WTC11 (cell line): ENCODE measurements around the gene WDR90. TPM values are rescaled to one million over a fixed set of nuclear protein-coding genes. Genes with fewer than 3 reads are reported as not detected.

Experiments
- ATAC-seq: fragments of 200-7000 bp; cut with Tn5 transposase; 2 replicates; pipeline ENCODE4 v1.10.0; 2021; ENCODE audit warnings: mild to moderate bottlenecking, moderate library complexity
- CTCF ChIA-PET: fragments of 300-600 bp; sonication (Branson Sonifier 250); formaldehyde crosslinking; loops from one replicate; lab custom pipeline; 2021; ENCODE audit warnings: antibody characterized with exemption; lab: Charles Lee
- POLR2A ChIA-PET: fragments of 350-600 bp; sonication (Branson Sonifier 250); formaldehyde crosslinking; loops from one replicate; lab custom pipeline; 2021; ENCODE audit warnings: antibody characterized with exemption; lab: Charles Lee
- DNase-seq: peaks from one replicate; pipeline ENCODE4 v3.0.0; 2021; ENCODE audit warnings: low spot score
- H3K27ac Mint-ChIP-seq: 2 replicates; pipeline ENCODE4 v1.8.0; 2021; ENCODE audit warnings: mixed read lengths
- H3K27me3 Mint-ChIP-seq: 2 replicates; pipeline ENCODE4 v1.8.0; 2021; ENCODE audit warnings: low read depth, mild to moderate bottlenecking, moderate library complexity, mixed read lengths
- H3K36me3 Mint-ChIP-seq: 2 replicates; pipeline ENCODE4 v1.8.0; 2021; ENCODE audit warnings: mixed read lengths
- H3K4me1 Mint-ChIP-seq: 2 replicates; pipeline ENCODE4 v1.8.0; 2022; ENCODE audit warnings: mixed read lengths
- H3K4me3 Mint-ChIP-seq: 2 replicates; pipeline ENCODE4 v1.8.0; 2021; ENCODE audit warnings: mild to moderate bottlenecking, moderate library complexity, mixed read lengths
- H3K9me3 Mint-ChIP-seq: 2 replicates; pipeline ENCODE4 v1.8.0; 2021; ENCODE audit warnings: mixed read lengths
- AR ChIP-seq: fragments of 250-450 bp; sonication (Bioruptor Pico); IDR thresholded peaks from 2 replicates; pipeline ENCODE4 v1.9.0; 2021; ENCODE audit warnings: mild to moderate bottlenecking
- ATF3 ChIP-seq: sonication (generic); formaldehyde crosslinking; conservative IDR thresholded peaks from 2 replicates; pipeline ENCODE4 v1.8.1; 2022; ENCODE audit warnings: mild to moderate bottlenecking, missing genetic modification reagents
- CREB1 ChIP-seq: sonication (generic); formaldehyde crosslinking; IDR thresholded peaks from 2 replicates; pipeline ENCODE4 v1.8.0; 2023; ENCODE audit warnings: mild to moderate bottlenecking, missing genetic modification reagents
- CTCF ChIP-seq: fragments of 200-600 bp; IDR thresholded peaks from 2 replicates; pipeline ENCODE4 v1.8.0; 2022; ENCODE audit warnings: antibody characterized with exemption
- E2F1 ChIP-seq: sonication (generic); formaldehyde crosslinking; IDR thresholded peaks from 2 replicates; pipeline ENCODE4 v1.8.0; 2022; ENCODE audit warnings: mild to moderate bottlenecking, missing genetic modification reagents
- E2F5 ChIP-seq: sonication (generic); formaldehyde crosslinking; IDR thresholded peaks from 2 replicates; pipeline ENCODE4 v1.8.1; 2022; ENCODE audit warnings: mild to moderate bottlenecking, moderate library complexity, missing genetic modification reagents
- ELF4 ChIP-seq: sonication (generic); formaldehyde crosslinking; IDR thresholded peaks from 2 replicates; pipeline ENCODE4 v1.8.1; 2022; ENCODE audit warnings: low read depth, mild to moderate bottlenecking, moderate library complexity, missing genetic modification reagents
- FOXK1 ChIP-seq: sonication (generic); formaldehyde crosslinking; IDR thresholded peaks from 2 replicates; pipeline ENCODE4 v1.8.0; 2022; ENCODE audit warnings: mild to moderate bottlenecking, moderate library complexity, missing genetic modification reagents
- FOXP1 ChIP-seq: sonication (generic); formaldehyde crosslinking; IDR thresholded peaks from 2 replicates; pipeline ENCODE4 v1.8.0; 2022; ENCODE audit warnings: missing genetic modification reagents, mild to moderate bottlenecking, moderate library complexity, borderline replicate concordance
- GRHL2 ChIP-seq: fragments of 250-450 bp; sonication (Bioruptor Pico); IDR thresholded peaks from 2 replicates; pipeline ENCODE4 v1.8.0; 2022; ENCODE audit warnings: mild to moderate bottlenecking, moderate library complexity; ENCODE audit not compliant: insufficient replicate concordance, severe bottlenecking
- JUN ChIP-seq: sonication (generic); formaldehyde crosslinking; IDR thresholded peaks from 2 replicates; pipeline ENCODE4 v1.8.0; 2023; ENCODE audit warnings: mild to moderate bottlenecking, missing genetic modification reagents
- MXD4 ChIP-seq: fragments of 250-450 bp; sonication (Bioruptor Pico); IDR thresholded peaks from 2 replicates; pipeline ENCODE4 v1.8.0; 2021; ENCODE audit warnings: mild to moderate bottlenecking, moderate library complexity, borderline replicate concordance
- NFE2L1 ChIP-seq: sonication (generic); formaldehyde crosslinking; IDR thresholded peaks from 2 replicates; pipeline ENCODE4 v1.8.1; 2023; ENCODE audit warnings: missing genetic modification reagents
- OVOL2 ChIP-seq: fragments of 250-450 bp; sonication (Bioruptor Pico); IDR thresholded peaks from 2 replicates; pipeline ENCODE4 v1.9.0; 2021; ENCODE audit warnings: mild to moderate bottlenecking, borderline replicate concordance
- TEAD4 ChIP-seq: sonication (generic); formaldehyde crosslinking; IDR thresholded peaks from 2 replicates; pipeline ENCODE4 v1.8.0; 2022; ENCODE audit warnings: mild to moderate bottlenecking, missing genetic modification reagents
- USF2 ChIP-seq: sonication (generic); formaldehyde crosslinking; IDR thresholded peaks from 2 replicates; pipeline ENCODE4 v1.8.1; 2023; ENCODE audit warnings: mild to moderate bottlenecking, missing genetic modification reagents, moderate library complexity
- ZBTB21 ChIP-seq: sonication (generic); formaldehyde crosslinking; IDR thresholded peaks from 2 replicates; pipeline ENCODE4 v1.8.1; 2023; ENCODE audit warnings: mild to moderate bottlenecking, missing genetic modification reagents, borderline replicate concordance
- ZNF232 ChIP-seq: sonication (generic); formaldehyde crosslinking; IDR thresholded peaks from 2 replicates; pipeline ENCODE4 v1.8.0; 2022; ENCODE audit warnings: mild to moderate bottlenecking, missing genetic modification reagents
- ZNF263 ChIP-seq: sonication (generic); formaldehyde crosslinking; IDR thresholded peaks from 2 replicates; pipeline ENCODE4 v1.8.1; 2022; ENCODE audit warnings: low read depth, mild to moderate bottlenecking, moderate library complexity, missing genetic modification reagents
- ZNF281 ChIP-seq: sonication (generic); formaldehyde crosslinking; IDR thresholded peaks from 2 replicates; pipeline ENCODE4 v1.8.0; 2023; ENCODE audit warnings: mild to moderate bottlenecking, missing genetic modification reagents
- ZNF423 ChIP-seq: fragments of 250-450 bp; sonication (Bioruptor Pico); IDR thresholded peaks from 2 replicates; pipeline ENCODE4 v2.1.2; 2022; ENCODE audit warnings: mild to moderate bottlenecking, moderate library complexity
- ZNF425 ChIP-seq: fragments of 250-450 bp; sonication (Bioruptor Pico); conservative IDR thresholded peaks from 2 replicates; pipeline ENCODE4 v1.9.0; 2021; ENCODE audit warnings: mild to moderate bottlenecking
- total RNA-seq: library from RNA; stranded (reverse); gene quantifications from 3 replicates; pipeline ENCODE4 v1.2.3, GENCODE V29; 2021

Gene WDR90
- total RNA-seq, 1 experiment from 2014 or later = 75.8 TPM

- H3K4me3 Mint-ChIP-seq = no peak overlapping the region
- ChIA-PET POLR2A (no interaction called here), CTCF (interaction anchor here (0.9 to 4.5 kb wide), 5 partner anchors 11 to 25 kb away, joined by 3 to 25 read pairs (median 5); partner anchors contain the start of genes CCDC78 and METRN)
- H3K4me1 Mint-ChIP-seq = no peaks in the 10 kb centered on the region
- peak; percentile 76 for DNase-seq
- no peaks in the 10 kb centered on the region for H3K36me3 Mint-ChIP-seq
- H3K27ac Mint-ChIP-seq = no peak overlapping the region
- H3K9me3 Mint-ChIP-seq = no peaks in the 10 kb centered on the region
- ATAC-seq = peak; percentile 72
- H3K27me3 Mint-ChIP-seq = peaks cover 82% of the 10 kb centered on the region
- TF ChIP-seq MXD4 = no peak
- TF ChIP-seq FOXP1 (CRISPR knock-in tag) = peak; percentile 98
- no peak for TF ChIP-seq OVOL2
- TF ChIP-seq ZNF281 (CRISPR knock-in tag) = no peak
- peak; percentile 93 for TF ChIP-seq ZNF232
- no peak for TF ChIP-seq GRHL2 (CRISPR knock-in tag)
- no peak for TF ChIP-seq CREB1 (CRISPR knock-in tag)
- peak; percentile 96 for TF ChIP-seq E2F5 (CRISPR knock-in tag)
- peak; percentile 86 for TF ChIP-seq FOXK1 (CRISPR knock-in tag)
- TF ChIP-seq JUN = peak; percentile 98
- TF ChIP-seq AR (CRISPR knock-in tag) = no peak
- no peak for TF ChIP-seq CTCF
- TF ChIP-seq ZBTB21 (CRISPR knock-in tag) = 0 out of 2 replicates have a peak, but pooled peaks have one; percentile 40
- peak; percentile 38; the same call in 1 of the 2 replicates for TF ChIP-seq USF2
- TF ChIP-seq ELF4 = peak; percentile 93
- TF ChIP-seq ZNF423 (CRISPR knock-in tag) = no peak
- TF ChIP-seq E2F1 (CRISPR knock-in tag) = 0 out of 2 replicates have a peak, but pooled peaks have one; percentile 37
- peak; percentile 89; the same call in 1 of the 2 replicates for TF ChIP-seq TEAD4 (CRISPR knock-in tag)
- TF ChIP-seq ZNF425 (CRISPR knock-in tag) = no peak
- TF ChIP-seq NFE2L1 = no peak
- TF ChIP-seq ZNF263 (CRISPR knock-in tag) = peak; percentile 70; the same call in 1 of the 2 replicates
- TF ChIP-seq ATF3 = no peak
These were observed 51.8 kb downstream of the WDR90 start for GRCh38 chr16:700684-701584.
